IMR-90 (cell line): Measurements from ENCODE around the gene PLOD1.

Experiments
- CHD1 ChIP-seq: IDR thresholded peaks from 2 replicates; pipeline ENCODE4 v1.6.1; 2012; ENCODE audit warnings: low read depth, low read length, improper control_type of control experiment
- CTCF ChIP-seq: conservative IDR thresholded peaks from 2 replicates; pipeline ENCODE4 v1.5.1; 2012; ENCODE audit warnings: mild to moderate bottlenecking, low read depth, low read length, improper control_type of control experiment
- FOS ChIP-seq: fragments of 150-350 bp; IDR thresholded peaks from 2 replicates; pipeline ENCODE4 v1.6.1; 2016; ENCODE audit warnings: low read depth, low read length
- POLR2A ChIP-seq: IDR thresholded peaks from 2 replicates; pipeline ENCODE4 v1.6.1; 2012; ENCODE audit warnings: mild to moderate bottlenecking, low read depth, low read length
- RAD21 ChIP-seq: IDR thresholded peaks from 2 replicates; pipeline ENCODE4 v1.6.1; 2012; ENCODE audit warnings: low read length, improper control_type of control experiment

GRCh38 chr1:11942280-11942679 is 7.8 kb downstream of the PLOD1 start:
- TF ChIP-seq CHD1 (no peak), CTCF (no peak), RAD21 (no peak), POLR2A (no peak), FOS (no peak)
